GM12801 (cell line): Measurements from ENCODE around the gene ANO7.

Source experiments
- TF ChIP-seq, protein P1 (sequence below): IDR thresholded peaks from one replicate; pipeline ENCODE4 v1.5.1; 2011; ENCODE audit warnings: control low read depth; ENCODE audit not compliant: insufficient read length; ENCODE audit errors: extremely low read depth

Gene ANO7, protein sequence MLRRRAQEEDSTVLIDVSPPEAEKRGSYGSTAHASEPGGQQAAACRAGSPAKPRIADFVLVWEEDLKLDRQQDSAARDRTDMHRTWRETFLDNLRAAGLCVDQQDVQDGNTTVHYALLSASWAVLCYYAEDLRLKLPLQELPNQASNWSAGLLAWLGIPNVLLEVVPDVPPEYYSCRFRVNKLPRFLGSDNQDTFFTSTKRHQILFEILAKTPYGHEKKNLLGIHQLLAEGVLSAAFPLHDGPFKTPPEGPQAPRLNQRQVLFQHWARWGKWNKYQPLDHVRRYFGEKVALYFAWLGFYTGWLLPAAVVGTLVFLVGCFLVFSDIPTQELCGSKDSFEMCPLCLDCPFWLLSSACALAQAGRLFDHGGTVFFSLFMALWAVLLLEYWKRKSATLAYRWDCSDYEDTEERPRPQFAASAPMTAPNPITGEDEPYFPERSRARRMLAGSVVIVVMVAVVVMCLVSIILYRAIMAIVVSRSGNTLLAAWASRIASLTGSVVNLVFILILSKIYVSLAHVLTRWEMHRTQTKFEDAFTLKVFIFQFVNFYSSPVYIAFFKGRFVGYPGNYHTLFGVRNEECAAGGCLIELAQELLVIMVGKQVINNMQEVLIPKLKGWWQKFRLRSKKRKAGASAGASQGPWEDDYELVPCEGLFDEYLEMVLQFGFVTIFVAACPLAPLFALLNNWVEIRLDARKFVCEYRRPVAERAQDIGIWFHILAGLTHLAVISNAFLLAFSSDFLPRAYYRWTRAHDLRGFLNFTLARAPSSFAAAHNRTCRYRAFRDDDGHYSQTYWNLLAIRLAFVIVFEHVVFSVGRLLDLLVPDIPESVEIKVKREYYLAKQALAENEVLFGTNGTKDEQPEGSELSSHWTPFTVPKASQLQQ

DNA sequence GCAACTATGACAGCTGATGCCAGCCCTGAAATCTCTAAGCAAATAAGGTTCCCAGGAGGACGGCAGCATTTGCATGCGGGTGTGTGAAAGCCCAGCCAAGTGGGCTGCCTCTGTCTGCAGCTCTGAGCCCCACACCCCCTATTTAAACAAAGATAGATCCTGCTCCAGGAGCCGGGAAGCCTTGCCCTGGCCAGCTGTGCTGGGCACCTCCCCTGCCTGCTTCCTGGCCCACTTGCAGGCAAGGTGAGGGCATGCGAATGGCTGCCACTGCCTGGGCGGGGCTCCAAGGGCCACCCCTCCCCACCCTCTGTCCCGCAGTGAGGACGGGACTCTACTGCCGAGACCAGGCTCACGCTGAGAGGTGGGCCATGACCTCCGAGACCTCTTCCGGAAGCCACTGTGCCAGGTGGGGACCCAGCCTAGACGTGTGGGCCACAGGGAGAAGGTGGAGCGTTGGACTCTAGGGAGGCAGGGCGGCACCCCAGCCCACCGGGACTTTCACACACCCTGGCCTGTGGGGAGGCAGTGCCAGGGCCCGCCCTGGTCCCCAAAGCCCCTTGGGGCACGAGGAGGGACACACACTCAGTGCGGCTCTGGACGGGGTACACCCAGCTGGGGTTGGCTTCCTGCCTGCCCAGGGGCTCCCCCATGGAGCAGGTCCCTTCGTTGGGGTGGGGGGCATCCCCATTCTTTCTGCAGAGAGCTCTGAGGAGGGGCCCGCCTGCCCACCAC, at the start of gene ANO7:
Gene ANO7, plus strand, starts transcription at position 317 of the 732 bp plus-strand sequence. CDS start 1,387 bp downstream, outside the sequence.
- TF ChIP-seq, protein P1, sequence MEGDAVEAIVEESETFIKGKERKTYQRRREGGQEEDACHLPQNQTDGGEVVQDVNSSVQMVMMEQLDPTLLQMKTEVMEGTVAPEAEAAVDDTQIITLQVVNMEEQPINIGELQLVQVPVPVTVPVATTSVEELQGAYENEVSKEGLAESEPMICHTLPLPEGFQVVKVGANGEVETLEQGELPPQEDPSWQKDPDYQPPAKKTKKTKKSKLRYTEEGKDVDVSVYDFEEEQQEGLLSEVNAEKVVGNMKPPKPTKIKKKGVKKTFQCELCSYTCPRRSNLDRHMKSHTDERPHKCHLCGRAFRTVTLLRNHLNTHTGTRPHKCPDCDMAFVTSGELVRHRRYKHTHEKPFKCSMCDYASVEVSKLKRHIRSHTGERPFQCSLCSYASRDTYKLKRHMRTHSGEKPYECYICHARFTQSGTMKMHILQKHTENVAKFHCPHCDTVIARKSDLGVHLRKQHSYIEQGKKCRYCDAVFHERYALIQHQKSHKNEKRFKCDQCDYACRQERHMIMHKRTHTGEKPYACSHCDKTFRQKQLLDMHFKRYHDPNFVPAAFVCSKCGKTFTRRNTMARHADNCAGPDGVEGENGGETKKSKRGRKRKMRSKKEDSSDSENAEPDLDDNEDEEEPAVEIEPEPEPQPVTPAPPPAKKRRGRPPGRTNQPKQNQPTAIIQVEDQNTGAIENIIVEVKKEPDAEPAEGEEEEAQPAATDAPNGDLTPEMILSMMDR, result no peak

DNA sequence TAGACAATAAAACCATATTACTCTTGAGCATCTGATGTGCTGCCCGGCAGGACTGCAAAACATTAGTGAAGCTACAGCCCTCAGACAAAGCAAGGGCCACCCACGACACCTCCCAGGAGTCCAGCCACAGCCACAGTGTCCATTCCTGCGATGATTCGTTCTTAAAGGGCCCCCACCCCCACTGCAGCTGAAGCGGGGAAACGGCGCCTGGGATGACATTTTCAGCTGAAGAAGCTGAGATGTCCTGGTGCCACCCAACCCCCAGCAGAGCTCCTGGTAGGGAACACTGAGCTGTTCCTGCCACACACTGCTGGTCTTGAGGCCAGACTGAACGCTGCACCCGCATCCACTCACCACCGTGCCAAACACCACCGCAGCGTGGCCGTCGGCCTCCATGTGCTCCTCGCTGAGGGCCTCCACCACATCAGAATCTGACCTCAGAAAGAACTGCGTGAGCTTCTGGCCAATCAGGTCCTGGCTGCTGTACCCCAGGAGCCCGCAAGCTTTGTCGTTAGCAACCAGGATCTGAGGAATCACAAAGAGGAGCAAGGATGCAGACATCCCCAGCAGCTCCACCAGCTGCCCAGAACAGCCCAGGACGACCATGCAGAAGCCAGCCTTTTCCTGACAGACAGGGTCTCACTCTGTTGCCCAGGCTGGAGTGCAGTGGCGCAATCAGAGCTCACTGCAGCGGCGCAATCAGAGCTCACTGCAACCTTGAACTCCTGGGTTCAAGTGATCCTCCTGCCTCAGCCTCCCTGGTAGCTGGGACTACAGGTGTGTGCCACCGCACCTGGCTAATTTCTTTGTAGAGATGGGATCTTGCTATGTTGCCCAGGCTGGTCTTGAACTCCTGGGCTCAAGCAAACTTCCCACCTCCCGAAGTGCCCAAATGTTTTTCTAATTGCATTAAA, 48.7 kb upstream of the ANO7 start:
- TF ChIP-seq, protein P1, result no peak

DNA sequence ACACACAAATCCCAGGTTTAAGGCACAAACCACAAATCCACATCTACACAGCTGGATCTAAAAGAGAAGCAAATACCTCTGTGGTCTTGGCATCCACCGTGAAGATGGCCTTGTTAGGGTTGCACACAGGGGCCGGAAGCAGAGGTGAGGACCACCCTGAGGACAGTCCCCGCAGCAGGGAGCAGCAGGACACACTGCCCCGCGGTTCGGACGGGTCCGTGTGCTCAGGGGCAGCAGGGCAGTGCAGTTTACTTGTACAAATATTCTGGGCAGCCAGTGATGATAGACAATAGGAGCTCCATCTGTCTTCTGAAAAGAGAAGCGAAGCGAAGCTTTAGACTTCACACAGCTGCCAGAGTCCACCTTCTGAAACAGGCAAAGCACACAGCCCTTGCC, 48.0 kb upstream of the ANO7 start:
- TF ChIP-seq, protein P1, result no peak

DNA sequence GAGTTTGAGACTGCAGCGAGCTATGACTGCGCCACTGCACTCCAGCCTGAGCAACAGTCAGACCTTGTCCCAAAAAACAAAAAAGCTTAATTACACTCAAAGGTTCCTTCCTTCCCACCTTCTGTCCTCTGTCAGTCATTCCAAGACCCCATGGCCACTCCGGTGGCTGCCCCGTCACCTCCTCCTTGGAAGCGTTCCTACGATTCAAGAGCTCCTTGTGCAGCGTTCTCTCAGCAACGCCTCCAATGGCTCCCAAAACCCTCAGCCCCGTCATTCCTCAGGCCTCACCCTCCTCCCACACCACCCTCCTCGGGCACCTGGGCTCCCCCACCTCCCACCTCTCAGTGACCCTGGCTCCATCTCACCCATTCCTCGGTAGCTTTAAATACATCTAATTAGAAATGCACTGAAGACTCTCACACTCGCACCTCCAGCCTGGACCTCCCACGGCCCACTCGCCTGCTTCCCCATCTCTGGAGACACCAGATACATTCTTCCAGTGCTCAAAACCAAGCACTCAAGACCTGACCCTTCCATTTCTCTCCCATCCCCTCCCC, 47.2 kb upstream of the ANO7 start:
- TF ChIP-seq, protein P1, result no peak

DNA sequence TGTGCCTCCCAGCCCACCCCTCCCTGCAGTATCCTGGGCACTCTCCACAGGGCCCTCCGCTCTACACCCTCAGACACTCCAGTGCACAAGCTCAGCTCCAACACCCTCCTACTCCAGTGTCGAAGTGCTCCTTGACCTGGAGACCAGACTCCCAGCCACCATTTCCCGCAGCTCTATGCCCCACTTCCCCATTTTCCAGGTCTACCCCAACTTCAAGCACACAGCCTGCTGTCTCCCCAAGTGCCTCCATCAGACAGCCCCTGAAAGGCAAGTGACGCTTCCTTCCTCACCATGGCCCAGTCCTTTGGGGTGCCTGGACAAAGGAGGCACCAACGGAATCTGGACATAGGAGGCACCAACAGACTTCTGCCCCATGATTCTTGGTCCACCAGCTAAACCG, 46.4 kb upstream of the ANO7 start:
- TF ChIP-seq, protein P1, result no peak

DNA sequence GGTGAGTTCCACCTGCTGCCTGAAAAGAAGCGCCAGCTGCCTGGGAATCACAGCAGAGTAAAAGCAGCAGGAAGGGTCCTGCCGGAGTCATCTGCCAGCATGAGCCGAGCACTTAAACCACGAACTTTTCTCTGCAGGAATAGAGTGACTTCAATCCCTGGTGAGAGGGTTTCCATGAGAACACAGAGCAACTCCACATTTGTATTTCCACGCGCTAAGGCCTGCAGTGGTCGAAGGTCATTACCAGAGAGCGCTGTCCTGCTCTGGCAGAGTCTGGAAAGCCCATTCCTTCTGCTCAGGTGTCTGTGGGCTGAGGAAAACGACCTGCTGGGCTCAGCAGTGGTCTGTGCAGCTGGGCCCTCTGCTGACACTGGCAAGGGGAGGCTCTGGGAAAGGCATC, 45.9 kb upstream of the ANO7 start:
- TF ChIP-seq, protein P1, result no peak
